Upper lobe of left lung (tissue), 4 donors: ENCODE measurements around the gene RASSF5.

Experiments used
- CTCF ChIP-seq, 6 experiments: fragments of 450-650 bp in 4 of 6; fragments of 200-600 bp in 2 of 6; sonication (generic) in 2 of 6; IDR thresholded peaks; one replicate each; pipeline ENCODE4 v1.5.1; 2016 to 2019; ENCODE audit warnings: antibody characterized with exemption in 6 of 6
- POLR2A ChIP-seq, 4 donors: fragments of 450-650 bp; IDR thresholded peaks; one replicate each; pipeline ENCODE4 v1.5.1; 2016 to 2017; ENCODE audit warnings: antibody characterized with exemption in 4 of 4, mild to moderate bottlenecking in 2 of 4
- POLR2AphosphoS5 ChIP-seq, 2 donors: sonication (generic); formaldehyde crosslinking; IDR thresholded peaks; one replicate each; pipeline ENCODE4 v1.5.1; 2017; ENCODE audit warnings: antibody characterized with exemption in 2 of 2

GRCh38 chr1:206497774-206498173 is 9.6 kb upstream of the RASSF5 start:
- TF ChIP-seq POLR2AphosphoS5 (IDR thresholded peaks at IDR 0.05) (peak; percentile 16 to 26), CTCF (IDR thresholded peaks at IDR 0.05) (no peak), POLR2A (IDR thresholded peaks at IDR 0.05) (no peak)
